Astrocyte of the spinal cord (primary cell): ENCODE measurements around the gene GPC1.
"Not testable (repeated sequence)": the region's sequence is repeated elsewhere in the genome, so short reads cannot be mapped to it uniquely, and the experiment has no call there.

Experiments
- DNase-seq: peaks from one replicate; pipeline ENCODE4 v3.0.0; 2011; ENCODE audit warnings: low read depth, low spot score
- H3K4me3 ChIP-seq: 2 replicates; pipeline ENCODE4 v1.5.1; 2011; ENCODE audit warnings: low read depth, mild to moderate bottlenecking, low read length, moderate library complexity
- CTCF ChIP-seq: IDR thresholded peaks from 2 replicates; pipeline ENCODE4 v1.5.1; 2012; ENCODE audit warnings: low read depth, mild to moderate bottlenecking, low read length, inconsistent platforms
- in situ Hi-C: cut with HindIII; loops from 2 replicates; pipeline ENCODE4 v1.10.0; 2017; ENCODE audit warnings: low sequenced_read_pairs

Gene GPC1, protein sequence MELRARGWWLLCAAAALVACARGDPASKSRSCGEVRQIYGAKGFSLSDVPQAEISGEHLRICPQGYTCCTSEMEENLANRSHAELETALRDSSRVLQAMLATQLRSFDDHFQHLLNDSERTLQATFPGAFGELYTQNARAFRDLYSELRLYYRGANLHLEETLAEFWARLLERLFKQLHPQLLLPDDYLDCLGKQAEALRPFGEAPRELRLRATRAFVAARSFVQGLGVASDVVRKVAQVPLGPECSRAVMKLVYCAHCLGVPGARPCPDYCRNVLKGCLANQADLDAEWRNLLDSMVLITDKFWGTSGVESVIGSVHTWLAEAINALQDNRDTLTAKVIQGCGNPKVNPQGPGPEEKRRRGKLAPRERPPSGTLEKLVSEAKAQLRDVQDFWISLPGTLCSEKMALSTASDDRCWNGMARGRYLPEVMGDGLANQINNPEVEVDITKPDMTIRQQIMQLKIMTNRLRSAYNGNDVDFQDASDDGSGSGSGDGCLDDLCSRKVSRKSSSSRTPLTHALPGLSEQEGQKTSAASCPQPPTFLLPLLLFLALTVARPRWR

GRCh38 chr2:240435457-240435947 is at the start of gene GPC1:
Gene GPC1, plus strand, starts transcription at chr2:240435663. Its CDS starts 256 bp downstream, at chr2:240435919.
- TF ChIP-seq CTCF = no peak
- in situ Hi-C loops = no loop called here
- peak; percentile 78 for DNase-seq
- peak within 1 kb of the TSS; percentile 55 for H3K4me3 ChIP-seq

- in situ Hi-C loops = no loop called here
- no peak for DNase-seq
- TF ChIP-seq CTCF = no peak
- no peak overlapping the region for H3K4me3 ChIP-seq
Observed at GRCh38 chr2:240386326-240386725, 49.1 kb upstream of the GPC1 start.

DNA sequence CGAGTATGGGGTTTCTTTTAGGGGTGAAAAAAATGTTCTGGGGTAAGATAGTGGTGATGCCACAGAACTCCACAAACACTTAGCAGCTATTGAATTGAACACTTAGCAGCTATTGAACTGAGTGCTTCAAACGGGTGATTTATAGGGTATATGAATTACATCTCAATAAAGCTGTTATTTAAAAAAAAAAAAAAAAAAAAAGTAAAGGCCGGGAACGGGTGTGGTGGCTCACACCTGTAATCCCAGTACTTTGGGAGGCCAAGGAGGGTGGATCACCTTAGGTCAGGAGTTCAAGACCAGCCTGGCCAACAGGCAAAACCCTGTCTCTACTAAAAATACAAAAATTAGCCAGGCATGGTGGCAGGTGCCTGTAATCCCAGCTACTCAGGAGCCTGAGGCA is 48.7 kb upstream of the GPC1 start:
- H3K4me3 ChIP-seq, in situ Hi-C loops, DNase-seq: not testable (repeated sequence)

DNA sequence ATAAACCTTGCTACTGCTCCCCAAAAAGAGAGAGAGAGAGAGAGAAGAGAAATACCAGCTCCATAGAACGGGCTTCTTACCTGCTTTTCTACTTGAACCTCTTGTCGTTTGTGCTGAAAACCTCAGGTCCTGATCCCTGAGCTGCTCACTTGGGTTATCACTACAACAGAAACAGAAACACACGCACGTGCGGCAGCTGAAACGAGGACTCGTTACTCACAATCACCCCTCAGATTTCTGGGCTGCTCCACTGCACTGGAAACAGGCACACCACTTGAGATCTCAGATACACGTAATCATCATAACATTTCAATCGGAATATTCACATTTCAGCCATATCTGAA is 48.2 kb upstream of the GPC1 start:
- TF ChIP-seq CTCF = no peak
- in situ Hi-C loops = no loop called here
- no peak for DNase-seq
- H3K4me3 ChIP-seq = no peak overlapping the region

- DNase-seq = peak; percentile 87
- peak; percentile 1 for TF ChIP-seq CTCF
- in situ Hi-C loops = no loop called here
- H3K4me3 ChIP-seq = no peak overlapping the region
Observed at GRCh38 chr2:240387669-240388358, 47.6 kb upstream of the GPC1 start.

DNA sequence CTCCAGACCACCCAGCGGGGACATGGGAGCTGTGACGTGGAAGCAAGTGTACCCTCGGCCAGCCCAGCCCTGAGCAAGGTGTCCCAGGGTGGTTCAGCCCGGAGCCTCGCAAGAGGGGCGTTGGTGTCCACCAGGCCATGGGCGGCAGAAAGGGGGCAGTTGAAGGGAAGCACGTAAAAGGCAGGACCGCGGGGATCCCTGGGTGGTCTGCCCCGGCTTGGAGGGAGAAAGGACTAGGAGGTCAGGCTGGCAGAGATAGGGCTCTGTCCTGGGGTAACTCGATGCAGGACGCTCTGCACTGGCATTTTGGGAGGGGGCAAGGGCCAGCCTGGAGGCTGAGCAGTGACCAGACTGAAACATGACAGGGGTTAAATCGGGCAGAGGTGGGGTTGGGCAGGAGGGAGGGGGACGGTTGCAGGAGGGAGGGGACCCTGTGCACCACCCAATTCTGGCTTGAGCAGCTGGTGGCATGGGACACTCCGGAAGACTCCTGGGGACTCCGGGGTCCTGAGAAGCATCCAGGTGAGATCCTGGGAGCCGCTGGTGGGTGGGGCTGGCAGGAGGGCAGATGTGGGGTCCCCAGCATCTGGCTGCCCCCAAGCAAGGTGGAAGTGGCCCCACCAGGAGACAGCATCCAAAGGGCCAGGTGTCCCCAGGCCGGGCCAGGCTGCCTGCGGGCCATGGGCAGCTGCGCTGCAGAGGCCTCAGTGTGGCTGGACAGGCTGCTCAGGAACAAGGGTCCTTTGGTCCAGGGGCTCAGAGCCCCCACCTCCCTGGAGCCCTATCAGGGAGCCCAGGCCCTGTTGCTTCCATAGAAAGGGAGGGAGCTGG is 46.8 kb upstream of the GPC1 start:
- DNase-seq = no peak
- TF ChIP-seq CTCF = no peak
- no peak overlapping the region for H3K4me3 ChIP-seq
- in situ Hi-C loops = no loop called here
